ENCODE data around the gene RHO. TPM values are rescaled to one million over a fixed set of nuclear protein-coding genes. Genes with fewer than 3 reads are reported as not detected.

Gene RHO
- total and polyA plus RNA-seq, 10 of the 15 experiments (the other 5 are each of a cell fraction or from before 2014, with no cell fraction given): not detected

DNA sequence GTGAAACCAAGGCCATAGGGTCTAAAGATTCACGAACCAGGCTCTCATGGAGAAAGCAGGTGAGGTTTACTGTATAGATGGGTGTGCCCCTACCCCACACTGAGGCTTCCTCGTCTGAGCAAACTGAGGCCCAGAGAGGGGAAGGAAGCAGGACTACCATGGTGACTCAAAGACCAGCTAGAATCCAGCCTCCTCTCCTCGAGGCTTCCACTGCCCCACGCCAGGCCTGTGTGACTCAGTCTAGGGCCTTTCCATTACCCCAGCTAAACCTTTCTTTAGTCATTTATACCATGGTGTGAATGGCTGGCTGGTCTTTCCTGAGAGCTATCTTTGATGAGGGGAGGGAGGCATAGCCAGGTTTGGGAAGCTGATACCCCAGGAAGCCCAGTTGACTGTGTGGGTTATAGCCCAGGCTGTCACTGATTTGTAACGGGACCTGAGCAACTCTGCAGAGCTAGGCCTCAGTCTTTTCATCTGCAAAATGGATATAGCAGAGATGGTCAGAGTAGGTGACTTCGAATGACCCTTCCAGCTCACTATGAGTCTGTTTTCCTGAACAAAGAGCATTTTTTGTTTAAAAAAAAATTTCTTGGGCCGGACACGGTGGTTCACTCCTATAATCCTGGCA is 3.0 kb upstream of the RHO start:
- ChIA-PET SMC1A (ENCODE audit: uncharacterized antibody, unreplicated experiment) (interaction anchor here (1.1 to 3.6 kb wide), 4 partner anchors 10 to 142 kb away, joined by 3 to 11 read pairs (median 4); no protein-coding TSS in a partner anchor), RAD21 (ENCODE audit: unreplicated experiment) (interaction anchor here (0.8 to 1.7 kb wide), 4 partner anchors 9 to 102 kb away, joined by 3 to 11 read pairs (median 6); no protein-coding TSS in a partner anchor), CTCF (interaction anchor here (0.9 to 1.4 kb wide), 4 partner anchors 9 to 142 kb away, joined by 3 to 13 read pairs (median 4); no protein-coding TSS in a partner anchor), POLR2A (interaction anchor here (0.6 to 1.0 kb wide), 4 partner anchors 29 to 247 kb away, joined by 3 to 5 read pairs (median 3); partner anchors contain the start of gene HMCES)
- H3K9me3 ChIP-seq (replicated peaks; ENCODE audit: control insufficient read depth, insufficient read depth, low read length): no peaks in the 10 kb centered on the region
- no peak overlapping the region for H3K4me3 ChIP-seq
- DNase-seq (ENCODE audit: low read depth, low spot score) (no peak), ATAC-seq (peak; percentile 30), FAIRE-seq (no peak)
- intact Hi-C loops (cut with micrococcal nuclease; ENCODE audit: unreplicated experiment): no loop called here
- no peak overlapping the region for H2AFZ ChIP-seq (ENCODE audit: control insufficient read depth, low read depth, low read length)
- 68% methylated on average over 8 of the region's 8 CpGs for WGBS (ENCODE audit: insufficient coverage, insufficient replicate concordance, low lambda C conversion rate, missing lambda C conversion rate)
- BruUV-seq (replicated peaks): no TSS peak
- no peaks in the 10 kb centered on the region for H3K79me2 ChIP-seq (ENCODE audit: control insufficient read depth, insufficient read depth, low read length)
- in situ Hi-C loops (cut with MboI): no loop called here
- no peak overlapping the region for H3K9ac ChIP-seq (ENCODE audit: control insufficient read depth, insufficient read depth, low read length)
- no peaks in the 10 kb centered on the region for H3K27me3 ChIP-seq (replicated peaks in 1 of 2; ENCODE audit: control insufficient read depth in 2 of 2, insufficient read depth in 2 of 2, low read length in 1 of 2)
- H3K4me1 ChIP-seq (ENCODE audit: control insufficient read depth, insufficient read depth, low read length): peaks cover 12% of the 10 kb centered on the region
- H3K36me3 ChIP-seq (ENCODE audit: control insufficient read depth in 2 of 2, insufficient read depth in 2 of 2, low read length in 1 of 2): no peaks in the 10 kb centered on the region
- no peak overlapping the region for H3K27ac ChIP-seq (ENCODE audit: control insufficient read depth, insufficient read depth)
- no peak overlapping the region for H3K4me2 ChIP-seq (ENCODE audit: control insufficient read depth, insufficient read depth)
- H4K20me1 ChIP-seq (ENCODE audit: control insufficient read depth, insufficient read depth): no peaks in the 10 kb centered on the region
- TF ChIP-seq, protein P1, sequence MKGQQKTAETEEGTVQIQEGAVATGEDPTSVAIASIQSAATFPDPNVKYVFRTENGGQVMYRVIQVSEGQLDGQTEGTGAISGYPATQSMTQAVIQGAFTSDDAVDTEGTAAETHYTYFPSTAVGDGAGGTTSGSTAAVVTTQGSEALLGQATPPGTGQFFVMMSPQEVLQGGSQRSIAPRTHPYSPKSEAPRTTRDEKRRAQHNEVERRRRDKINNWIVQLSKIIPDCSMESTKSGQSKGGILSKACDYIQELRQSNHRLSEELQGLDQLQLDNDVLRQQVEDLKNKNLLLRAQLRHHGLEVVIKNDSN (IDR thresholded peaks at IDR 0.05; ENCODE audit: borderline replicate concordance, extremely low read length, insufficient read depth, low read depth, low read length): no peak
- no peak for TF ChIP-seq CHD1 (IDR thresholded peaks at IDR 0.05; ENCODE audit: low read depth, low read length)
- no peak for TF ChIP-seq GABPA (IDR thresholded peaks at IDR 0.05; ENCODE audit: low read depth)
- TF ChIP-seq, protein P2, sequence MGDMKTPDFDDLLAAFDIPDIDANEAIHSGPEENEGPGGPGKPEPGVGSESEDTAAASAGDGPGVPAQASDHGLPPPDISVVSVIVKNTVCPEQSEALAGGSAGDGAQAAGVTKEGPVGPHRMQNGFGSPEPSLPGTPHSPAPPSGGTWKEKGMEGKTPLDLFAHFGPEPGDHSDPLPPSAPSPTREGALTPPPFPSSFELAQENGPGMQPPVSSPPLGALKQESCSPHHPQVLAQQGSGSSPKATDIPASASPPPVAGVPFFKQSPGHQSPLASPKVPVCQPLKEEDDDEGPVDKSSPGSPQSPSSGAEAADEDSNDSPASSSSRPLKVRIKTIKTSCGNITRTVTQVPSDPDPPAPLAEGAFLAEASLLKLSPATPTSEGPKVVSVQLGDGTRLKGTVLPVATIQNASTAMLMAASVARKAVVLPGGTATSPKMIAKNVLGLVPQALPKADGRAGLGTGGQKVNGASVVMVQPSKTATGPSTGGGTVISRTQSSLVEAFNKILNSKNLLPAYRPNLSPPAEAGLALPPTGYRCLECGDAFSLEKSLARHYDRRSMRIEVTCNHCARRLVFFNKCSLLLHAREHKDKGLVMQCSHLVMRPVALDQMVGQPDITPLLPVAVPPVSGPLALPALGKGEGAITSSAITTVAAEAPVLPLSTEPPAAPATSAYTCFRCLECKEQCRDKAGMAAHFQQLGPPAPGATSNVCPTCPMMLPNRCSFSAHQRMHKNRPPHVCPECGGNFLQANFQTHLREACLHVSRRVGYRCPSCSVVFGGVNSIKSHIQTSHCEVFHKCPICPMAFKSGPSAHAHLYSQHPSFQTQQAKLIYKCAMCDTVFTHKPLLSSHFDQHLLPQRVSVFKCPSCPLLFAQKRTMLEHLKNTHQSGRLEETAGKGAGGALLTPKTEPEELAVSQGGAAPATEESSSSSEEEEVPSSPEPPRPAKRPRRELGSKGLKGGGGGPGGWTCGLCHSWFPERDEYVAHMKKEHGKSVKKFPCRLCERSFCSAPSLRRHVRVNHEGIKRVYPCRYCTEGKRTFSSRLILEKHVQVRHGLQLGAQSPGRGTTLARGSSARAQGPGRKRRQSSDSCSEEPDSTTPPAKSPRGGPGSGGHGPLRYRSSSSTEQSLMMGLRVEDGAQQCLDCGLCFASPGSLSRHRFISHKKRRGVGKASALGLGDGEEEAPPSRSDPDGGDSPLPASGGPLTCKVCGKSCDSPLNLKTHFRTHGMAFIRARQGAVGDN (IDR thresholded peaks at IDR 0.05): no peak
- TF ChIP-seq NR2C1 (IDR thresholded peaks at IDR 0.05): no peak
- no peak for TF ChIP-seq HDGF (IDR thresholded peaks at IDR 0.05)
- no peak for TF ChIP-seq ETV6 (conservative IDR thresholded peaks at IDR 0.05 in 1 of 2, IDR thresholded peaks at IDR 0.05 in 1 of 2; ENCODE audit: borderline replicate concordance in 1 of 2, low read depth in 1 of 2)
- TF ChIP-seq CREB1 (IDR thresholded peaks at IDR 0.05; ENCODE audit: low read depth): no peak
- TF ChIP-seq IKZF1 (conservative IDR thresholded peaks at IDR 0.05): no peak
- TF ChIP-seq, protein P3, sequence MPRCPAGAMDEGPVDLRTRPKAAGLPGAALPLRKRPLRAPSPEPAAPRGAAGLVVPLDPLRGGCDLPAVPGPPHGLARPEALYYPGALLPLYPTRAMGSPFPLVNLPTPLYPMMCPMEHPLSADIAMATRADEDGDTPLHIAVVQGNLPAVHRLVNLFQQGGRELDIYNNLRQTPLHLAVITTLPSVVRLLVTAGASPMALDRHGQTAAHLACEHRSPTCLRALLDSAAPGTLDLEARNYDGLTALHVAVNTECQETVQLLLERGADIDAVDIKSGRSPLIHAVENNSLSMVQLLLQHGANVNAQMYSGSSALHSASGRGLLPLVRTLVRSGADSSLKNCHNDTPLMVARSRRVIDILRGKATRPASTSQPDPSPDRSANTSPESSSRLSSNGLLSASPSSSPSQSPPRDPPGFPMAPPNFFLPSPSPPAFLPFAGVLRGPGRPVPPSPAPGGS (IDR thresholded peaks at IDR 0.05; ENCODE audit: borderline replicate concordance, insufficient read depth, low read depth, low read length, poor library complexity, severe bottlenecking): no peak
- TF ChIP-seq RB1 (IDR thresholded peaks at IDR 0.05; ENCODE audit: borderline replicate concordance): no peak
- no peak for TF ChIP-seq RFX5 (IDR thresholded peaks at IDR 0.05; ENCODE audit: low read depth, low read length)
- no peak for TF ChIP-seq EP300 (IDR thresholded peaks at IDR 0.05; ENCODE audit: borderline replicate concordance in 1 of 2, control insufficient read depth in 1 of 2, low read depth in 2 of 2, low read length in 2 of 2)
- TF ChIP-seq MTA2 (IDR thresholded peaks at IDR 0.05; ENCODE audit: low read depth): no peak
- no peak for TF ChIP-seq YBX1 (IDR thresholded peaks at IDR 0.05)
- TF ChIP-seq, protein P4, sequence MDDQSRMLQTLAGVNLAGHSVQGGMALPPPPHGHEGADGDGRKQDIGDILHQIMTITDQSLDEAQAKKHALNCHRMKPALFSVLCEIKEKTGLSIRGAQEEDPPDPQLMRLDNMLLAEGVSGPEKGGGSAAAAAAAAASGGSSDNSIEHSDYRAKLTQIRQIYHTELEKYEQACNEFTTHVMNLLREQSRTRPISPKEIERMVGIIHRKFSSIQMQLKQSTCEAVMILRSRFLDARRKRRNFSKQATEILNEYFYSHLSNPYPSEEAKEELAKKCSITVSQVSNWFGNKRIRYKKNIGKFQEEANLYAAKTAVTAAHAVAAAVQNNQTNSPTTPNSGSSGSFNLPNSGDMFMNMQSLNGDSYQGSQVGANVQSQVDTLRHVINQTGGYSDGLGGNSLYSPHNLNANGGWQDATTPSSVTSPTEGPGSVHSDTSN (IDR thresholded peaks at IDR 0.05; ENCODE audit: insufficient replicate concordance, low read depth, low read length): no peak

Data from GM12878 (cell line).